H1 (cell line): ENCODE measurements around the gene SPC24. TPM values are rescaled to one million over a fixed set of nuclear protein-coding genes. Genes with fewer than 3 reads are reported as not detected.

Experiments
- CTCF ChIA-PET: fragments of 300-600 bp; sonication (Branson Sonifier 250); formaldehyde crosslinking; loops from one replicate; lab custom pipeline; 2021; ENCODE audit not compliant: partially characterized antibody; lab: Charles Lee
- POLR2A ChIA-PET: fragments of 300-600 bp; sonication (Branson Sonifier 250); formaldehyde crosslinking; loops from one replicate; lab custom pipeline; 2021; ENCODE audit warnings: inconsistent platforms; ENCODE audit not compliant: partially characterized antibody; lab: Charles Lee
- DNase-seq, 2 experiments: peaks; one replicate each; pipeline versions ENCODE4 v3.0.0 to v3.0.0-alpha.2; 2010 to 2022; ENCODE audit warnings: low spot score in 2 of 2, low read depth in 1 of 2, mixed read lengths in 1 of 2
- FAIRE-seq: peaks from 2 replicates; lab custom pipeline; 2011; peaks lifted over from hg19 to GRCh38; lab: Jason Lieb, UNC
- H2AFZ ChIP-seq: 2 replicates; pipeline ENCODE4 v1.8.1; 2012; ENCODE audit warnings: low read length, inconsistent platforms
- H2AK5ac ChIP-seq: 2 replicates; pipeline ENCODE4 v1.6.1; 2013; ENCODE audit warnings: low read depth, low read length
- H2BK120ac ChIP-seq: replicated peaks from 2 replicates; pipeline ENCODE3; 2013; ENCODE audit warnings: low read depth, low read length, inconsistent platforms
- H2BK12ac ChIP-seq: 2 replicates; pipeline ENCODE4 v1.6.1; 2013; ENCODE audit warnings: low read depth, low read length
- H2BK15ac ChIP-seq: 2 replicates; pipeline ENCODE4 v1.6.1; 2013; ENCODE audit warnings: low read length
- H2BK20ac ChIP-seq: 2 replicates; pipeline ENCODE4 v1.6.1; 2013; ENCODE audit warnings: low read length
- H2BK5ac ChIP-seq: 2 replicates; pipeline ENCODE4 v1.6.1; 2013; ENCODE audit warnings: low read depth, low read length
- H3K14ac ChIP-seq: 2 replicates; pipeline ENCODE4 v1.6.1; 2013; ENCODE audit warnings: inconsistent platforms; ENCODE audit not compliant: insufficient read length
- H3K18ac ChIP-seq: 2 replicates; pipeline ENCODE4 v1.6.1; 2013; ENCODE audit warnings: low read length; ENCODE audit errors: extremely low read depth
- H3K23ac ChIP-seq: 2 replicates; pipeline ENCODE4 v1.6.1; 2013; ENCODE audit warnings: inconsistent platforms; ENCODE audit not compliant: insufficient read length
- H3K23me2 ChIP-seq: 2 replicates; pipeline ENCODE4 v1.6.1; 2013; ENCODE audit warnings: low read depth, low read length
- H3K27ac ChIP-seq: 2 replicates; pipeline ENCODE4 v1.6.1; 2011; ENCODE audit warnings: low read depth, low read length, inconsistent platforms
- H3K27me3 ChIP-seq, 4 experiments: replicated peaks in 1 of 4; 1 replicate in 1 of 4; 2 replicates in 3 of 4; pipeline versions ENCODE4 v1.6.1 to v1.8.1; 2011 to 2013; ENCODE audit warnings: low read length in 3 of 4, mild to moderate bottlenecking in 3 of 4, inconsistent platforms in 2 of 4, mixed read lengths in 2 of 4, moderate library complexity in 1 of 4; ENCODE audit not compliant: control insufficient read depth in 3 of 4, insufficient read depth in 3 of 4; ENCODE audit errors: extremely low read depth in 1 of 4
- H3K36me3 ChIP-seq, 4 experiments: 2 replicates each; pipeline versions ENCODE4 v1.6.1 to v1.8.1; 2011 to 2013; ENCODE audit warnings: mild to moderate bottlenecking in 4 of 4, low read length in 3 of 4, moderate library complexity in 2 of 4, control low read depth in 1 of 4, inconsistent platforms in 1 of 4; ENCODE audit not compliant: insufficient read depth in 4 of 4, control insufficient read depth in 2 of 4
- H3K4ac ChIP-seq: replicated peaks from 2 replicates; pipeline ENCODE3; 2013; ENCODE audit warnings: low read length, low read depth, mixed read lengths, inconsistent platforms; ENCODE audit not compliant: insufficient read length
- H3K4me1 ChIP-seq, 4 experiments: replicated peaks in 1 of 4; 1 replicate in 1 of 4; 2 replicates in 3 of 4; pipeline versions ENCODE4 v1.6.1 to v1.8.1; 2011 to 2013; ENCODE audit warnings: low read length in 3 of 4, inconsistent platforms in 2 of 4, mixed read lengths in 1 of 4; ENCODE audit not compliant: insufficient read depth in 4 of 4, control insufficient read depth in 3 of 4
- H3K4me2 ChIP-seq, 2 experiments: 2 replicates each; pipeline versions ENCODE4 v1.6.1 to v1.8.1; 2011 to 2013; ENCODE audit warnings: low read depth in 2 of 2, low read length in 2 of 2, control low read depth in 1 of 2, inconsistent platforms in 1 of 2, mild to moderate bottlenecking in 1 of 2; ENCODE audit not compliant: insufficient read depth in 1 of 2
- H3K4me3 ChIP-seq, 4 experiments: fragments of 200-600, 300-600 bp in 1 of 4; sonication (generic), shearing (Covaris generic), sonication (Bioruptor Twin) in 1 of 4; 2 replicates each; pipeline versions ENCODE4 v1.5.1 to v1.8.1; 2011 to 2016; ENCODE audit warnings: low read length in 4 of 4, low read depth in 3 of 4, control low read depth in 2 of 4, inconsistent platforms in 2 of 4, mild to moderate bottlenecking in 2 of 4, mixed read lengths in 1 of 4, moderate library complexity in 1 of 4; ENCODE audit not compliant: insufficient read depth in 2 of 4; ENCODE audit errors: extremely low read depth in 1 of 4
- H3K56ac ChIP-seq: replicated peaks from 2 replicates; pipeline ENCODE3; 2013; ENCODE audit warnings: low read depth, mild to moderate bottlenecking, mixed read lengths, low read length, inconsistent platforms; ENCODE audit not compliant: insufficient read length
- H3K79me1 ChIP-seq: 2 replicates; pipeline ENCODE4 v1.6.1; 2013; ENCODE audit warnings: low read depth, low read length, control low read depth
- H3K79me2 ChIP-seq, 2 experiments: 2 replicates each; pipeline versions ENCODE4 v1.6.1 to v1.8.1; 2012 to 2013; ENCODE audit warnings: low read length in 2 of 2, mild to moderate bottlenecking in 2 of 2, inconsistent platforms in 1 of 2; ENCODE audit not compliant: insufficient read depth in 2 of 2, control insufficient read depth in 1 of 2
- H3K9ac ChIP-seq, 4 experiments: replicated peaks in 1 of 4; 1 replicate in 1 of 4; 2 replicates in 3 of 4; pipeline versions ENCODE4 v1.6.1 to v1.8.1; 2011 to 2013; ENCODE audit warnings: low read depth in 3 of 4, low read length in 3 of 4, control low read depth in 2 of 4, mild to moderate bottlenecking in 2 of 4, moderate library complexity in 2 of 4, inconsistent platforms in 1 of 4; ENCODE audit errors: extremely low read depth in 1 of 4
- H3K9me3 ChIP-seq, 2 experiments: 2 replicates each; pipeline versions ENCODE4 v1.6.1 to v1.8.1; 2012 to 2013; ENCODE audit warnings: mild to moderate bottlenecking in 2 of 2, moderate library complexity in 2 of 2, control low read depth in 1 of 2, inconsistent platforms in 1 of 2, low read depth in 1 of 2, low read length in 1 of 2, mixed read lengths in 1 of 2; ENCODE audit not compliant: insufficient read depth in 2 of 2
- H4K20me1 ChIP-seq, 2 experiments: replicated peaks in 1 of 2; 2 replicates each; pipeline versions ENCODE3 to v1.8.1; 2011 to 2013; ENCODE audit warnings: inconsistent platforms in 2 of 2, low read length in 2 of 2, mild to moderate bottlenecking in 1 of 2; ENCODE audit not compliant: insufficient read depth in 2 of 2, control insufficient read depth in 1 of 2
- H4K5ac ChIP-seq: 2 replicates; pipeline ENCODE4 v1.6.1; 2013; ENCODE audit warnings: low read length, low read depth, mixed read lengths, inconsistent platforms; ENCODE audit not compliant: insufficient read length
- H4K8ac ChIP-seq: 2 replicates; pipeline ENCODE4 v1.8.0; 2013; ENCODE audit warnings: mild to moderate bottlenecking, moderate library complexity, low read length, inconsistent platforms; ENCODE audit not compliant: insufficient read depth; ENCODE audit errors: extremely low read depth
- H4K91ac ChIP-seq: replicated peaks from 2 replicates; pipeline ENCODE3; 2013; ENCODE audit warnings: low read length, mixed read lengths, inconsistent platforms; ENCODE audit not compliant: insufficient read length
- CBX8 ChIP-seq: fragments of 300-800, 300-1000 bp; sonication (generic); IDR thresholded peaks from 2 replicates; pipeline ENCODE4 v1.7.1; 2016; ENCODE audit warnings: low read depth, low read length, borderline replicate concordance
- CTBP2 ChIP-seq: IDR thresholded peaks from 2 replicates; pipeline ENCODE4 v1.7.0; 2011; ENCODE audit warnings: borderline replicate concordance, mild to moderate bottlenecking, moderate library complexity, mixed read lengths, low read length; ENCODE audit not compliant: insufficient read depth, insufficient read length
- HDAC2 ChIP-seq, 2 experiments: fragments of 300-600 bp in 1 of 2; sonication (generic) in 1 of 2; IDR thresholded peaks; 2 replicates each; pipeline ENCODE4 v1.6.1; 2011 to 2012; ENCODE audit warnings: low read depth in 2 of 2, low read length in 2 of 2, mild to moderate bottlenecking in 2 of 2, moderate library complexity in 2 of 2, borderline replicate concordance in 1 of 2, inconsistent platforms in 1 of 2
- HDAC6 ChIP-seq: IDR thresholded peaks from one replicate; pipeline ENCODE4 v1.7.1; 2012; ENCODE audit warnings: low read depth, mild to moderate bottlenecking, inconsistent platforms, low read length, moderate library complexity
- JUN ChIP-seq: IDR thresholded peaks from 2 replicates; pipeline ENCODE4 v1.6.1; 2011; ENCODE audit warnings: low read depth, mild to moderate bottlenecking, improper control_type of control experiment, low read length
- KDM1A ChIP-seq: fragments of 200-600, 300-600 bp; sonication (generic); IDR thresholded peaks from 2 replicates; pipeline ENCODE4 v1.7.1; 2016; ENCODE audit warnings: mild to moderate bottlenecking, low read length, borderline replicate concordance
- SAP30 ChIP-seq: fragments of 300-600 bp; sonication (generic); IDR thresholded peaks from 2 replicates; pipeline ENCODE4 v1.7.1; 2012; ENCODE audit warnings: low read length, moderate library complexity, mild to moderate bottlenecking, inconsistent platforms; ENCODE audit not compliant: insufficient read depth, insufficient replicate concordance
- WGBS, 2 experiments: shearing (Covaris generic) in 1 of 2; methylation state at CpG; one replicate each; pipeline versions ENCODE4 v1.1.6 to v1.1.7; 2013 to 2015; ENCODE audit warnings: low lambda C conversion rate in 2 of 2, mixed read lengths in 2 of 2, inconsistent platforms in 1 of 2, low coverage in 1 of 2, missing lambda C conversion rate in 1 of 2; ENCODE audit not compliant: insufficient replicate concordance in 2 of 2, insufficient coverage in 1 of 2, insufficient read length in 1 of 2; ENCODE audit errors: extremely low coverage in 1 of 2, missing lambda C conversion rate in 1 of 2; 5-methylcytosine and 5-hydroxymethylcytosine counted together
- polyA plus RNA-seq, 7 experiments: library from polyadenylated mRNA; depleted of rRNA in 3 of 7; stranded (reverse) in 5 of 7; unstranded in 2 of 7; fragments of >200 nt in 5 of 7; fragments of 200-250 nt in 2 of 7; gene quantifications; 1 replicate in 5 of 7; 2 replicates in 1 of 7; 4 replicates in 1 of 7; pipeline versions ENCODE4 v1.2.1 to v1.2.3, GENCODE V29; 2011 to 2013; ENCODE audit warnings: missing spikeins in 2 of 7, mixed read lengths in 2 of 7
- total RNA-seq: library from RNA; stranded (reverse); fragmentation: NEBNext Ultra II Directional; extraction: Animal tissue kit (Norgen Biotek cat#: 25700); gene quantifications from 2 replicates; pipeline ENCODE4 v1.2.1, GENCODE V29; 2021

SPC24 gene
- total and polyA plus RNA-seq, 2 of the 8 experiments (the other 6 are each of a cell fraction or from before 2014, with no cell fraction given) = 17.7 to 42.4 TPM

- Histone ChIP-seq H3K4me1 (peaks cover 0 to 3% (median 2%) of the 10 kb centered on the region in 4 experiments; a peak in 4 of 7 replicates), H3K18ac (no peak overlapping the region), H3K23me2 (peaks cover 6% of the 10 kb centered on the region; the same call in 1 of the 2 replicates), H3K4ac (no peak overlapping the region), H4K20me1 (peaks cover 0 to 1% of the 10 kb centered on the region in 2 experiments), H3K4me3 (no peak overlapping the region), H3K4me2 (no peak overlapping the region), H3K36me3 (peaks cover 0 to 6% (median 1%) of the 10 kb centered on the region in 4 experiments; a peak in 2 of 8 replicates), H3K14ac (no peak overlapping the region), H2BK12ac (no peak overlapping the region), H3K79me2 (no peaks in the 10 kb centered on the region), H2BK120ac (no peak overlapping the region), H3K23ac (no peak overlapping the region), H3K27me3 (no peaks in the 10 kb centered on the region), H3K27ac (no peak overlapping the region), H2BK5ac (no peak overlapping the region), H2BK20ac (no peak overlapping the region), H3K79me1 (no peaks in the 10 kb centered on the region; the same call in 1 of the 2 replicates), H4K5ac (no peak overlapping the region), H2AK5ac (no peak overlapping the region), H3K9ac (no peak overlapping the region), H3K56ac (no peak overlapping the region), H2AFZ (no peak overlapping the region), H2BK15ac (no peak overlapping the region), H3K9me3 (no peaks in the 10 kb centered on the region), H4K8ac (no peak overlapping the region), H4K91ac (no peak overlapping the region)
- FAIRE-seq (no peak), DNase-seq (no peak)
- ChIA-PET CTCF (interaction anchor here (1.0 to 1.7 kb wide), 4 partner anchors 9 to 90 kb away, joined by 3 to 6 read pairs (median 4); no protein-coding TSS in a partner anchor), POLR2A (interaction anchor here (0.9 to 2.0 kb wide), 3 partner anchors 8 to 22 kb away, joined by 3 to 4 read pairs (median 3); no protein-coding TSS in a partner anchor)
- no peak for TF ChIP-seq JUN
- TF ChIP-seq SAP30 = no peak
- no peak for TF ChIP-seq HDAC2 (IDR thresholded peaks at IDR 0.05; ENCODE audit: borderline replicate concordance in 1 of 2, low read depth in 2 of 2, low read length in 2 of 2)
- 0 out of 2 replicates have a peak, but pooled peaks have one; percentile 46 for TF ChIP-seq KDM1A
- TF ChIP-seq CTBP2 = no peak
- no peak for TF ChIP-seq HDAC6
- TF ChIP-seq CBX8 = no peak
- 90% methylated on average over 5 of the region's 5 CpGs; no CpG with 5 or more reads in 1 of the 2 experiments for WGBS, 2 experiments
Observed at GRCh38 chr19:11199517-11199916, 43.9 kb upstream of the SPC24 start.
